ENCODE results near the gene EPHA6. TPM values are rescaled to one million over a fixed set of nuclear protein-coding genes. Genes with fewer than 3 reads are reported as not detected.

Gene EPHA6
- total and polyA plus RNA-seq, 12 donors, result 0.21 to 0.88 (median 0.59) TPM; not detected in 3

DNA sequence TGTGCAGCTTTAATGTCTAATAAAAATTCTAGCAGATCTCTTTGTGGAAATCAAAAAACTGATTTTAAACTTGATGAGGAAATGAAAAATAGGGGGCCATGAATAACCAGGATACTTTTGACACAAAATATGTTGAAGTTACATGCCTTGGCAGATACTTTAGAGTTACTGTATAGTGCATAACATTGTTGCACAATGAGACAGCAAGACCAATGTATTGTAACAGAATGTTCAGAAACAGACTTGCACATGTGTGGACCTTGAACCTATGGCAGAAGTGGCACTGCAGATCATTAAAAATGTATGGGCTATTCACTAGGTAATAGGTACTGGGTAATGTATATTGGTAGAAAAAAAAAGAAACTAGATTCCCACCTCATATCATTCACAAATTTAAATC is 607.2 kb downstream of the EPHA6 start:
- no peak for DNase-seq
- H3K4me3 ChIP-seq, result no peak overlapping the region
- TF ChIP-seq, protein P1, sequence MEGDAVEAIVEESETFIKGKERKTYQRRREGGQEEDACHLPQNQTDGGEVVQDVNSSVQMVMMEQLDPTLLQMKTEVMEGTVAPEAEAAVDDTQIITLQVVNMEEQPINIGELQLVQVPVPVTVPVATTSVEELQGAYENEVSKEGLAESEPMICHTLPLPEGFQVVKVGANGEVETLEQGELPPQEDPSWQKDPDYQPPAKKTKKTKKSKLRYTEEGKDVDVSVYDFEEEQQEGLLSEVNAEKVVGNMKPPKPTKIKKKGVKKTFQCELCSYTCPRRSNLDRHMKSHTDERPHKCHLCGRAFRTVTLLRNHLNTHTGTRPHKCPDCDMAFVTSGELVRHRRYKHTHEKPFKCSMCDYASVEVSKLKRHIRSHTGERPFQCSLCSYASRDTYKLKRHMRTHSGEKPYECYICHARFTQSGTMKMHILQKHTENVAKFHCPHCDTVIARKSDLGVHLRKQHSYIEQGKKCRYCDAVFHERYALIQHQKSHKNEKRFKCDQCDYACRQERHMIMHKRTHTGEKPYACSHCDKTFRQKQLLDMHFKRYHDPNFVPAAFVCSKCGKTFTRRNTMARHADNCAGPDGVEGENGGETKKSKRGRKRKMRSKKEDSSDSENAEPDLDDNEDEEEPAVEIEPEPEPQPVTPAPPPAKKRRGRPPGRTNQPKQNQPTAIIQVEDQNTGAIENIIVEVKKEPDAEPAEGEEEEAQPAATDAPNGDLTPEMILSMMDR (IDR thresholded peaks at IDR 0.05), result no peak

DNA sequence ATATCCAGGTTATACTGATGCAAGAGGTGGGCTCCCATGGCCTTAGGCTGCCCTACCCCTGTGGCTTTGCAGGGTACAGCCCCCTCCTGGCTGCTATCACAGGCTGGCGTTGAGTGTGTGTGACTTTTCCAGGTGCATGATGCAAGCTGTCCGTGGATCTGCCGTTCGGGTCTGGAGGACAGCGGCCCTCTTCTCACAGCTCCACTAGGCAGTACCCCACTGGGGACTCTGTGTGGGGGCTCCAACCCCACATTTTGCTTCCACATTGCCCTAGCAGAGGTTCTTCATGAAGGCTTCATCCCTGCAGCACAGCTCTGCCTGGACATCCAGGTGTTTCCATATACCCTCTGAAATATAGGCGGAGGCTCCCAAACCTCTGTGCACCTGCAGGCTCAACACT is 610.6 kb downstream of the EPHA6 start:
- Histone ChIP-seq H3K27ac (no peak overlapping the region), H3K4me1 (no peaks in the 10 kb centered on the region), H3K27me3 (no peaks in the 10 kb centered on the region), H3K36me3 (no peaks in the 10 kb centered on the region), H3K9me3 (peaks cover 0 to 43% (median 8%) of the 10 kb centered on the region in 11 donors), H3K4me3 (no peak overlapping the region)
- TF ChIP-seq, protein P1 (IDR thresholded peaks at IDR 0.05), result no peak
- intact Hi-C loops (cut with DNase I), result no loop called here
- ATAC-seq, result no peak
- DNase-seq, result no peak
- 94 to 95% methylated on average over 6 of the region's 6 CpGs for WGBS, 2 donors

More for the DNA sequence above, 607.2 kb downstream of the EPHA6 start:
- ATAC-seq, result no peak
- no peaks in the 10 kb centered on the region for H3K4me1 ChIP-seq
- no peaks in the 10 kb centered on the region for H3K27me3 ChIP-seq
- intact Hi-C loops (cut with DNase I), result no loop called here
- no peaks in the 10 kb centered on the region for H3K36me3 ChIP-seq
- no peak overlapping the region for H3K27ac ChIP-seq
- peaks cover 0 to 31% (median 8%) of the 10 kb centered on the region in 11 donors for H3K9me3 ChIP-seq

DNA sequence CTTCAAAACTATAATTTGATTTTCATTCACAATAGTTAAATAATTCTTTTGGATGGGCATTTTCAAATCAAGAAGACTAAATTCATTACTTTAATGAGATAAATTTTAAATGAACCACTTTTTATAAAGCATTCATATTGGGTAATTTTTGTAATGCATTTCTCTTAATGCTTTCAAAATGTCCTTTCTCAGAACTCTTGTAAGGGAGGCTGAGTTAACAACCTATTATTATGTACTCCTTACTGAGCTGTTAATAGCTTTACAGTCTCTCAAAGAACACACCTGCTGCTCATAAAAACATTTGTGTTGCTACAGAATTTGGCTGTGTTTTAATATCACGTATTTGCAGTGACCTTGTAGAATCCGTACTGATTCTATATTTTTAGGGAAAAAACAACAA is 616.2 kb downstream of the EPHA6 start:
- Histone ChIP-seq H3K9me3 (peaks cover 0 to 17% (median 0%) of the 10 kb centered on the region in 11 donors), H3K4me3 (no peak overlapping the region), H3K27me3 (no peaks in the 10 kb centered on the region), H3K27ac (no peak overlapping the region), H3K4me1 (no peaks in the 10 kb centered on the region), H3K36me3 (no peaks in the 10 kb centered on the region)
- DNase-seq, result no peak
- TF ChIP-seq, protein P1 (IDR thresholded peaks at IDR 0.05), result no peak
- intact Hi-C loops (cut with DNase I), result loop anchor here in 1 of 10 donors (10.0 kb wide), 1 partner anchor 56 kb away; no protein-coding TSS in a partner anchor
- 62 to 68% methylated on average over 2 of the region's 2 CpGs for WGBS, 2 donors
- ATAC-seq, result no peak

DNA sequence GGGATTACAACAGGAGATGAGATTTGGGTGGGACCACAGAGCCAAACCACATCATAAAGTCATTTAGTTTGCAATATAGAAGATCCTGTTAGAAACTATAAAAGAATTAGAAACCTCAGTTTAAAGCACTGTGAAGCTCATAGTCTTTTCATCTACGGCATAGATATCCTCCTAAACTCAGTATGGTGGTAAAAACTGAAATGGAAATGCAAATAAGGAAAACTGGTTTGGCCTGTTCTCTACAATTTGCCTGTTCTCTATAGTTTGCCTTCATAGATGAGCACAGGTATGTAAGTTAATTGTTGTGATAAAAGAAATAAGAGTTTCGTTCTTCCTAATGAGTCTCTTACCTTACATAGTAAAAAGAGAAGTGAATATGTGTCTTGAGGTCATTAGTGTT is 618.5 kb downstream of the EPHA6 start:
- no peaks in the 10 kb centered on the region for H3K4me1 ChIP-seq
- no peaks in the 10 kb centered on the region for H3K9me3 ChIP-seq
- ATAC-seq (no peak), DNase-seq (no peak)
- no peaks in the 10 kb centered on the region for H3K27me3 ChIP-seq
- 80% methylated on average over 2 of the region's 2 CpGs for WGBS, 2 donors
- no peak overlapping the region for H3K27ac ChIP-seq
- TF ChIP-seq, protein P1 (IDR thresholded peaks at IDR 0.05), result no peak
- intact Hi-C loops (cut with DNase I), result loop anchor here in 1 of 10 donors (10.0 kb wide), 1 partner anchor 58 kb away; no protein-coding TSS in a partner anchor
- no peaks in the 10 kb centered on the region for H3K36me3 ChIP-seq
- H3K4me3 ChIP-seq, result no peak overlapping the region
